Endodermal cell (in vitro differentiated cells): ENCODE data around the gene FRY. TPM values are rescaled to one million over a fixed set of nuclear protein-coding genes. Genes with fewer than 3 reads are reported as not detected.

Source experiments
- DNase-seq: peaks from one replicate; pipeline ENCODE4 v3.0.0-alpha.2; 2017
- H3K27ac ChIP-seq: 2 replicates; pipeline ENCODE4 v1.5.1; 2013; ENCODE audit warnings: mild to moderate bottlenecking, low read depth, low read length, moderate library complexity
- H3K27me3 ChIP-seq: 2 replicates; pipeline ENCODE4 v1.6.1; 2013; ENCODE audit warnings: mild to moderate bottlenecking, low read length, moderate library complexity; ENCODE audit not compliant: insufficient read depth, control insufficient read depth, poor library complexity, severe bottlenecking
- H3K36me3 ChIP-seq: 2 replicates; pipeline ENCODE4 v1.7.0; 2013; ENCODE audit warnings: mild to moderate bottlenecking, low read length, moderate library complexity; ENCODE audit not compliant: control insufficient read depth, insufficient read depth
- H3K4me1 ChIP-seq: one replicate; pipeline ENCODE4 v1.7.0; 2013; ENCODE audit warnings: low read length; ENCODE audit not compliant: control insufficient read depth, insufficient read depth
- H3K4me3 ChIP-seq: 2 replicates; pipeline ENCODE4 v1.5.1; 2013; ENCODE audit warnings: mild to moderate bottlenecking, low read length, moderate library complexity
- H3K9ac ChIP-seq: 2 replicates; pipeline ENCODE4 v1.6.1; 2013; ENCODE audit warnings: mild to moderate bottlenecking, low read length, moderate library complexity; ENCODE audit not compliant: poor library complexity, severe bottlenecking; ENCODE audit errors: extremely low read depth
- H3K9me3 ChIP-seq: 2 replicates; pipeline ENCODE4 v1.6.1; 2013; ENCODE audit warnings: mild to moderate bottlenecking, low read length, moderate library complexity; ENCODE audit not compliant: control insufficient read depth
- H3K27ac Mint-ChIP-seq: 2 replicates; pipeline ENCODE4 v1.8.0; 2020; ENCODE audit warnings: mixed read lengths
- H3K27me3 Mint-ChIP-seq: 2 replicates; pipeline ENCODE4 v1.8.0; 2021; ENCODE audit warnings: mild to moderate bottlenecking, mixed read lengths; ENCODE audit not compliant: insufficient read depth
- H3K36me3 Mint-ChIP-seq: 2 replicates; pipeline ENCODE4 v1.8.0; 2020; ENCODE audit warnings: low read depth, mixed read lengths
- H3K4me1 Mint-ChIP-seq: 2 replicates; pipeline ENCODE4 v1.8.0; 2020; ENCODE audit warnings: mixed read lengths
- H3K4me3 Mint-ChIP-seq: 2 replicates; pipeline ENCODE4 v1.8.0; 2020; ENCODE audit warnings: mild to moderate bottlenecking, moderate library complexity, mixed read lengths
- H3K9me3 Mint-ChIP-seq: 2 replicates; pipeline ENCODE4 v1.8.0; 2020; ENCODE audit warnings: mild to moderate bottlenecking, mixed read lengths
- CTCF ChIP-seq: fragments of 200-600 bp; sonication (generic); conservative IDR thresholded peaks from 2 replicates; pipeline ENCODE4 v1.5.0; 2021; ENCODE audit warnings: antibody characterized with exemption, mild to moderate bottlenecking
- WGBS, 2 experiments: methylation state at CpG; one replicate each; pipeline versions ENCODE4 v1.1.5 to v1.1.7; 2013; ENCODE audit warnings: missing lambda C conversion rate in 2 of 2, mixed read lengths in 1 of 2; ENCODE audit not compliant: insufficient coverage in 1 of 2, insufficient read length in 1 of 2; 5-methylcytosine and 5-hydroxymethylcytosine counted together
- total RNA-seq, 2 donors: library from RNA; stranded (reverse); fragmentation: NEBNext Ultra II Directional in 1 of 2; extraction: Animal tissue kit (Norgen Biotek cat#: 25700) in 1 of 2; gene quantifications; 2 replicates in 1 of 2; 3 replicates in 1 of 2; pipeline ENCODE4 v1.2.1, GENCODE V29; 2021

The FRY gene
- total RNA-seq, 2 donors from 2014 or later, result 20.1 to 30.8 TPM

- Histone ChIP-seq H3K27ac (no peak overlapping the region), H3K9ac (no peak overlapping the region), H3K4me1 (no peaks in the 10 kb centered on the region), H3K9me3 (no peaks in the 10 kb centered on the region), H3K36me3 (no peaks in the 10 kb centered on the region), H3K27me3 (no peaks in the 10 kb centered on the region), H3K4me3 (no peak overlapping the region)
- H3K4me3 Mint-ChIP-seq, result no peak overlapping the region
- no peaks in the 10 kb centered on the region for H3K27me3 Mint-ChIP-seq
- no peak overlapping the region for H3K27ac Mint-ChIP-seq
- DNase-seq, result no peak
- H3K36me3 Mint-ChIP-seq, result peaks cover 7% of the 10 kb centered on the region
- no peaks in the 10 kb centered on the region for H3K4me1 Mint-ChIP-seq
- no peak for TF ChIP-seq CTCF
- WGBS, 2 experiments, result 86 to 100% methylated on average over 2 to 3 of the region's 3 CpGs
- H3K9me3 Mint-ChIP-seq, result no peaks in the 10 kb centered on the region
Observed at GRCh38 chr13:32262165-32262564, 230.6 kb downstream of the FRY start.

- Histone ChIP-seq H3K4me1 (no peaks in the 10 kb centered on the region), H3K9ac (no peak overlapping the region), H3K27ac (no peak overlapping the region), H3K27me3 (no peaks in the 10 kb centered on the region), H3K36me3 (no peaks in the 10 kb centered on the region), H3K4me3 (no peak overlapping the region), H3K9me3 (no peaks in the 10 kb centered on the region)
- peaks cover 7% of the 10 kb centered on the region for H3K36me3 Mint-ChIP-seq
- no peak overlapping the region for H3K27ac Mint-ChIP-seq
- no peak for TF ChIP-seq CTCF
- no peak overlapping the region for H3K4me3 Mint-ChIP-seq
- no peaks in the 10 kb centered on the region for H3K4me1 Mint-ChIP-seq
- no peak for DNase-seq
- no peaks in the 10 kb centered on the region for H3K9me3 Mint-ChIP-seq
- H3K27me3 Mint-ChIP-seq, result no peaks in the 10 kb centered on the region
- 100% methylated on average over 1 of the region's 1 CpG; no CpG with 5 or more reads in 1 of the 2 experiments for WGBS, 2 experiments
Observed at GRCh38 chr13:32262619-32263018, 231.0 kb downstream of the FRY start.

GRCh38 chr13:32264407-32264806 lies 232.8 kb downstream of the FRY start:
- Histone ChIP-seq H3K4me3 (no peak overlapping the region), H3K27ac (no peak overlapping the region), H3K9me3 (no peaks in the 10 kb centered on the region), H3K4me1 (no peaks in the 10 kb centered on the region), H3K9ac (no peak overlapping the region), H3K27me3 (no peaks in the 10 kb centered on the region), H3K36me3 (no peaks in the 10 kb centered on the region)
- Mint-ChIP-seq H3K36me3 (peaks cover 9% of the 10 kb centered on the region), H3K9me3 (no peaks in the 10 kb centered on the region), H3K4me3 (no peak overlapping the region), H3K27me3 (no peaks in the 10 kb centered on the region), H3K27ac (no peak overlapping the region), H3K4me1 (no peaks in the 10 kb centered on the region)
- DNase-seq, result no peak
- no peak for TF ChIP-seq CTCF
